Measurements from ENCODE around the gene ALDH5A1. TPM values are rescaled to one million over a fixed set of nuclear protein-coding genes. Genes with fewer than 3 reads are reported as not detected.

ALDH5A1 gene
- total and polyA plus RNA-seq, 10 of the 15 experiments (the other 5 are each of a cell fraction or from before 2014, with no cell fraction given): 2.6 to 13.8 (median 9.3) TPM

DNA sequence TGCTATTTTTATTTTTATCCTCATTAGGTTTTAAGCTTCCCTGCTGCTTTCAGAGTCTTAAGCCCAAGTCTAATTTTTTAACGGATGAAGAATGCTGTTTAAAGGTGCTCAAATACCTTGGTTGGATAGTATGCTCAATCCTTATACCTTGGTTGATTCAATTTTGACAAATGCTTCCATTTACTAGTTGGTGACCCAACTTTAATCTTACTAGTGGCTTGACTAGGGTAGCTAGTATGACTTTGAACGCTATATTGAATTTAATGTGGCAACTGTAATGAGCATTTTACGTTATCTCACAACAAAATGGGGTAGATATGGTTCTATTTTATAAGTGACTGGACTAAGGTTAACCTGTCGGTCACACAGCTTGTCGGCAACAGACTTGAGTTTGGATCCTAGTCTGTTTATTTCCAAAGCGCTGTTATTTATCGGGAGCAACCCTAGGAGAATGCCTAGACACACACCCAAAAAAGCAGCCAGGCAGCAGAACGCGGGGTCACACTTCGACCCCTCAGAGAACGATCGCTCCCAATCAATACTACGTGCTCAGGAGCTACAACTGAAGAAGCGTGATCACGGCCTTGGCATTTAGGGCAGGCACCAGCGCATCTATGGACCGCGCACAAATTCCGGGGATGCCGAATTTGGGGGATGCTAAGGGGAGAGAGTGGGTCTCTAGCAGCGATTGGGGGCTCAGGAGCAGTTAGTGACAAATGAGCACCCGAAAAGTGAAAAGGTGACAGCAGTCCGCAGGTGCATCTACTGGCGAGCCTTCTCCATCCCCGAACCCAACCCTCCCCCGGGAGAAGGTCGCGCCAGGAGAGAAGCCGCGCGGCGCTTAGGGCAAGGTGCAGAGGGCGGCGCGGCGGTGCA, 586 bp upstream of the ALDH5A1 start:
- DNase-seq (ENCODE audit: low read depth, low spot score) (no peak), FAIRE-seq (no peak), ATAC-seq (peak; percentile 6)
- Histone ChIP-seq H3K4me1 (ENCODE audit: control insufficient read depth, insufficient read depth, low read length) (peaks cover 3% of the 10 kb centered on the region; the same call in 1 of the 2 replicates), H3K36me3 (ENCODE audit: control insufficient read depth in 2 of 2, insufficient read depth in 2 of 2, low read length in 1 of 2) (no peaks in the 10 kb centered on the region), H4K20me1 (ENCODE audit: control insufficient read depth, insufficient read depth) (no peaks in the 10 kb centered on the region), H3K9ac (ENCODE audit: control insufficient read depth, insufficient read depth, low read length) (peak overlapping the region; percentile 21), H3K4me2 (ENCODE audit: control insufficient read depth, insufficient read depth) (peak overlapping the region; percentile 90), H3K27ac (ENCODE audit: control insufficient read depth, insufficient read depth) (no peak overlapping the region; the same call in 1 of the 2 replicates), H3K27me3 (replicated peaks in 1 of 2; ENCODE audit: control insufficient read depth in 2 of 2, insufficient read depth in 2 of 2, low read length in 1 of 2) (no peaks in the 10 kb centered on the region), H3K4me3 (peak overlapping the region; percentile 79), H2AFZ (ENCODE audit: control insufficient read depth, low read depth, low read length) (peak overlapping the region; percentile 42), H3K79me2 (ENCODE audit: control insufficient read depth, insufficient read depth, low read length) (no peaks in the 10 kb centered on the region), H3K9me3 (replicated peaks; ENCODE audit: control insufficient read depth, insufficient read depth, low read length) (no peaks in the 10 kb centered on the region; the same call in 2 of the 3 replicates)
- intact Hi-C loops (cut with micrococcal nuclease; ENCODE audit: unreplicated experiment): no loop called here
- TF ChIP-seq, protein P1, sequence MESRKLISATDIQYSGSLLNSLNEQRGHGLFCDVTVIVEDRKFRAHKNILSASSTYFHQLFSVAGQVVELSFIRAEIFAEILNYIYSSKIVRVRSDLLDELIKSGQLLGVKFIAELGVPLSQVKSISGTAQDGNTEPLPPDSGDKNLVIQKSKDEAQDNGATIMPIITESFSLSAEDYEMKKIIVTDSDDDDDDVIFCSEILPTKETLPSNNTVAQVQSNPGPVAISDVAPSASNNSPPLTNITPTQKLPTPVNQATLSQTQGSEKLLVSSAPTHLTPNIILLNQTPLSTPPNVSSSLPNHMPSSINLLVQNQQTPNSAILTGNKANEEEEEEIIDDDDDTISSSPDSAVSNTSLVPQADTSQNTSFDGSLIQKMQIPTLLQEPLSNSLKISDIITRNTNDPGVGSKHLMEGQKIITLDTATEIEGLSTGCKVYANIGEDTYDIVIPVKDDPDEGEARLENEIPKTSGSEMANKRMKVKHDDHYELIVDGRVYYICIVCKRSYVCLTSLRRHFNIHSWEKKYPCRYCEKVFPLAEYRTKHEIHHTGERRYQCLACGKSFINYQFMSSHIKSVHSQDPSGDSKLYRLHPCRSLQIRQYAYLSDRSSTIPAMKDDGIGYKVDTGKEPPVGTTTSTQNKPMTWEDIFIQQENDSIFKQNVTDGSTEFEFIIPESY (IDR thresholded peaks at IDR 0.05): no peak
- TF ChIP-seq ETV6 (conservative IDR thresholded peaks at IDR 0.05 in 1 of 2, IDR thresholded peaks at IDR 0.05 in 1 of 2; ENCODE audit: borderline replicate concordance in 1 of 2, low read depth in 1 of 2) (no peak), EGR1 (IDR thresholded peaks at IDR 0.05; ENCODE audit: borderline replicate concordance in 1 of 2, low read depth in 2 of 2, low read length in 2 of 2) (no peak), NBN (IDR thresholded peaks at IDR 0.05) (0 out of 2 replicates have a peak, but pooled peaks have one; percentile 20), BMI1 (IDR thresholded peaks at IDR 0.05; ENCODE audit: borderline replicate concordance) (no peak), ATF2 (IDR thresholded peaks at IDR 0.05; ENCODE audit: low read length) (no peak)
- TF ChIP-seq, protein P2, sequence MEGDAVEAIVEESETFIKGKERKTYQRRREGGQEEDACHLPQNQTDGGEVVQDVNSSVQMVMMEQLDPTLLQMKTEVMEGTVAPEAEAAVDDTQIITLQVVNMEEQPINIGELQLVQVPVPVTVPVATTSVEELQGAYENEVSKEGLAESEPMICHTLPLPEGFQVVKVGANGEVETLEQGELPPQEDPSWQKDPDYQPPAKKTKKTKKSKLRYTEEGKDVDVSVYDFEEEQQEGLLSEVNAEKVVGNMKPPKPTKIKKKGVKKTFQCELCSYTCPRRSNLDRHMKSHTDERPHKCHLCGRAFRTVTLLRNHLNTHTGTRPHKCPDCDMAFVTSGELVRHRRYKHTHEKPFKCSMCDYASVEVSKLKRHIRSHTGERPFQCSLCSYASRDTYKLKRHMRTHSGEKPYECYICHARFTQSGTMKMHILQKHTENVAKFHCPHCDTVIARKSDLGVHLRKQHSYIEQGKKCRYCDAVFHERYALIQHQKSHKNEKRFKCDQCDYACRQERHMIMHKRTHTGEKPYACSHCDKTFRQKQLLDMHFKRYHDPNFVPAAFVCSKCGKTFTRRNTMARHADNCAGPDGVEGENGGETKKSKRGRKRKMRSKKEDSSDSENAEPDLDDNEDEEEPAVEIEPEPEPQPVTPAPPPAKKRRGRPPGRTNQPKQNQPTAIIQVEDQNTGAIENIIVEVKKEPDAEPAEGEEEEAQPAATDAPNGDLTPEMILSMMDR (IDR thresholded peaks at IDR 0.05 in 2 of 3, conservative IDR thresholded peaks at IDR 0.05 in 1 of 3; ENCODE audit: control insufficient read depth in 2 of 3, extremely low read depth in 1 of 3, insufficient read depth in 1 of 3, low read depth in 3 of 3, low read length in 3 of 3): peak in 1 of 3 experiments; percentile 32; a peak in 1 of 6 replicates
- POLR2A ChIA-PET: interaction anchor here (1.0 to 2.6 kb wide), 5 partner anchors 17 to 172 kb away, joined by 3 to 15 read pairs (median 6); partner anchors contain the start of genes ACOT13 and TDP2
- CTCF ChIA-PET: interaction anchor here (0.7 to 11.3 kb wide), 22 partner anchors 8 to 531 kb away, joined by 3 to 233 read pairs (median 4); no protein-coding TSS in a partner anchor
- BruUV-seq (replicated peaks): no TSS peak
- RAD21 ChIA-PET (ENCODE audit: unreplicated experiment): interaction anchor here (0.7 to 5.3 kb wide), 11 partner anchors 23 to 281 kb away, joined by 3 to 81 read pairs (median 6); partner anchors contain the start of gene GMNN
- WGBS (ENCODE audit: insufficient coverage, insufficient replicate concordance, low lambda C conversion rate, missing lambda C conversion rate): 22% methylated on average over 34 of the region's 36 CpGs
- SMC1A ChIA-PET (ENCODE audit: uncharacterized antibody, unreplicated experiment): interaction anchor here (0.9 to 7.4 kb wide), 11 partner anchors 12 to 207 kb away, joined by 3 to 68 read pairs (median 4); no protein-coding TSS in a partner anchor
- in situ Hi-C loops (cut with MboI): no loop called here
